ENCODE results near the gene TLCD5.

DNA sequence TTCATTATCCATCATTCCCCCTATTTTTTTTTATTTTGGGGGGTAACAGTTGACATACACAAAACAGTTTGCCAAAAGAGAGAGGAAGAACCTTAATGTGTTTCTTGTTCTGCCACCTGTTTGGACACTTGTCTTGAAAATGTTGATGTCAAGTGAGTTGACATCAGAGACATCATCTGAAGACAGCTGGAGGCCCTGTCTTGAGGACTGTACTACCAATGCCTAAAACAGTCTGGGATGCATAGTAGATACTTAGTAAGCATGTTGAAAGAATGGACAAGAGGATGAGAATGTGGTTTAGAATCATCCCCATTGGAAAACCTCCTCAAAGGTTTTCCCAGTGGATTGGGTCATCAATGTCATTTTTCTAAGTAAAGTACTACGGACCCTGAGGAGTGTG is 8.7 kb downstream of the TLCD5 start:
- no peak for TF ChIP-seq EZH2 (IDR thresholded peaks at IDR 0.05; ENCODE audit: insufficient read depth, poor library complexity, severe bottlenecking)
- no peak for TF ChIP-seq EZH2phosphoT487 (IDR thresholded peaks at IDR 0.05; ENCODE audit: insufficient read depth, low read depth)
